ENCODE measurements around the gene ROBO2.

The ROBO2 gene

GRCh38 chr3:77526573-77527113 lies 486.7 kb downstream of the ROBO2 start:
- DNase-seq, result no peak

- no peak for DNase-seq
These were observed 489.6 kb downstream of the ROBO2 start for GRCh38 chr3:77529522-77529921.

GRCh38 chr3:77530870-77531269 lies 491.0 kb downstream of the ROBO2 start:
- no peak for DNase-seq

- DNase-seq, result no peak
These were observed 495.2 kb downstream of the ROBO2 start for GRCh38 chr3:77535116-77535515.

GRCh38 chr3:77536038-77536775 lies 496.3 kb downstream of the ROBO2 start:
- DNase-seq, result no peak

GRCh38 chr3:77539014-77539413 lies 499.1 kb downstream of the ROBO2 start:
- DNase-seq, result no peak

GRCh38 chr3:77539677-77540076 lies 499.8 kb downstream of the ROBO2 start:
- DNase-seq, result no peak

GRCh38 chr3:77541203-77541922 lies 501.5 kb downstream of the ROBO2 start:
- DNase-seq, result no peak

- DNase-seq, result no peak
These were observed 506.3 kb downstream of the ROBO2 start for GRCh38 chr3:77546246-77546645.

- DNase-seq, result no peak
These were observed 509.1 kb downstream of the ROBO2 start for GRCh38 chr3:77549034-77549433.

GRCh38 chr3:77553240-77553639 lies 513.3 kb downstream of the ROBO2 start:
- no peak for DNase-seq

GRCh38 chr3:77562089-77562488 lies 522.2 kb downstream of the ROBO2 start:
- DNase-seq, result no peak

- no peak for DNase-seq
These were observed 523.1 kb downstream of the ROBO2 start for GRCh38 chr3:77563012-77563411.

- no peak for DNase-seq
These were observed 526.2 kb downstream of the ROBO2 start for GRCh38 chr3:77566055-77566454.

GRCh38 chr3:77571971-77572715 lies 532.2 kb downstream of the ROBO2 start:
- no peak for DNase-seq

GRCh38 chr3:77577264-77577663 lies 537.4 kb downstream of the ROBO2 start:
- no peak for DNase-seq

GRCh38 chr3:77586216-77586615 lies 546.3 kb downstream of the ROBO2 start:
- DNase-seq, result no peak

- no peak for DNase-seq
These were observed 549.0 kb downstream of the ROBO2 start for GRCh38 chr3:77588863-77589262.

- no peak for DNase-seq
These were observed 550.3 kb downstream of the ROBO2 start for GRCh38 chr3:77590191-77590590.

- DNase-seq, result no peak
These were observed 555.5 kb downstream of the ROBO2 start for GRCh38 chr3:77595371-77595870.

GRCh38 chr3:77599948-77600347 lies 560.0 kb downstream of the ROBO2 start:
- no peak for DNase-seq

- no peak for DNase-seq
These were observed 562.0 kb downstream of the ROBO2 start for GRCh38 chr3:77601823-77602415.

GRCh38 chr3:77602722-77603121 lies 562.8 kb downstream of the ROBO2 start:
- no peak for DNase-seq
